ENCODE measurements around the gene FAR2. TPM values are rescaled to one million over a fixed set of nuclear protein-coding genes. Genes with fewer than 3 reads are reported as not detected.

Gene FAR2
- total RNA-seq, 2 experiments from 2014 or later, result 0.53 to 1.6 TPM

- Mint-ChIP-seq H3K9me3 (no peaks in the 10 kb centered on the region), H3K36me3 (ENCODE audit: low read depth) (no peaks in the 10 kb centered on the region), H3K27me3 (no peaks in the 10 kb centered on the region), H3K27ac (no peak overlapping the region), H3K4me1 (ENCODE audit: low read depth) (no peaks in the 10 kb centered on the region), H3K4me3 (no peak overlapping the region)
- Histone ChIP-seq H3K4me1 (ENCODE audit: insufficient read depth, low read length) (no peaks in the 10 kb centered on the region), H3K4me3 (ENCODE audit: low read length) (no peak overlapping the region), H3K27ac (ENCODE audit: low read depth in 1 of 2, low read length in 2 of 2) (no peak overlapping the region), H3K36me3 (ENCODE audit: insufficient read depth, low read length) (no peaks in the 10 kb centered on the region), H3K9me3 (ENCODE audit: control insufficient read depth in 1 of 2, insufficient read depth in 1 of 2, low read length in 2 of 2) (no peaks in the 10 kb centered on the region), H3K27me3 (ENCODE audit: control insufficient read depth in 1 of 2, insufficient read depth in 2 of 2, low read length in 2 of 2) (no peaks in the 10 kb centered on the region)
- CTCF ChIA-PET, result no interaction called here
- no peak for DNase-seq
- POLR2A ChIA-PET, result no interaction called here
- intact Hi-C loops (cut with DNase I, micrococcal nuclease), result no loop called here
- no peak for ATAC-seq (ENCODE audit: poor library complexity)
- TF ChIP-seq CTCF (IDR thresholded peaks at IDR 0.05), result no peak
Observed at GRCh38 chr12:29229158-29229505, 80.1 kb downstream of the FAR2 start.

GRCh38 chr12:29229937-29230336 is 80.9 kb downstream of the FAR2 start:
- no peak for TF ChIP-seq CTCF (IDR thresholded peaks at IDR 0.05)
- Mint-ChIP-seq H3K9me3 (no peaks in the 10 kb centered on the region), H3K4me1 (ENCODE audit: low read depth) (no peaks in the 10 kb centered on the region), H3K27me3 (no peaks in the 10 kb centered on the region), H3K4me3 (no peak overlapping the region), H3K36me3 (ENCODE audit: low read depth) (no peaks in the 10 kb centered on the region), H3K27ac (no peak overlapping the region)
- intact Hi-C loops (cut with DNase I, micrococcal nuclease), result no loop called here
- Histone ChIP-seq H3K4me3 (ENCODE audit: low read length) (no peak overlapping the region), H3K27ac (ENCODE audit: low read depth in 1 of 2, low read length in 2 of 2) (no peak overlapping the region), H3K4me1 (ENCODE audit: insufficient read depth, low read length) (no peaks in the 10 kb centered on the region), H3K9me3 (ENCODE audit: control insufficient read depth in 1 of 2, insufficient read depth in 1 of 2, low read length in 2 of 2) (no peaks in the 10 kb centered on the region), H3K36me3 (ENCODE audit: insufficient read depth, low read length) (no peaks in the 10 kb centered on the region), H3K27me3 (ENCODE audit: control insufficient read depth in 1 of 2, insufficient read depth in 2 of 2, low read length in 2 of 2) (no peaks in the 10 kb centered on the region)
- CTCF ChIA-PET, result no interaction called here
- ATAC-seq (ENCODE audit: poor library complexity), result no peak
- DNase-seq, result no peak
- POLR2A ChIA-PET, result no interaction called here

GRCh38 chr12:29230800-29231560 is 81.9 kb downstream of the FAR2 start:
- Histone ChIP-seq H3K27ac (ENCODE audit: low read depth in 1 of 2, low read length in 2 of 2) (no peak overlapping the region), H3K36me3 (ENCODE audit: insufficient read depth, low read length) (no peaks in the 10 kb centered on the region), H3K9me3 (ENCODE audit: control insufficient read depth in 1 of 2, insufficient read depth in 1 of 2, low read length in 2 of 2) (no peaks in the 10 kb centered on the region), H3K4me3 (ENCODE audit: low read length) (no peak overlapping the region), H3K4me1 (ENCODE audit: insufficient read depth, low read length) (no peaks in the 10 kb centered on the region), H3K27me3 (ENCODE audit: control insufficient read depth in 1 of 2, insufficient read depth in 2 of 2, low read length in 2 of 2) (no peaks in the 10 kb centered on the region)
- Mint-ChIP-seq H3K27me3 (no peaks in the 10 kb centered on the region), H3K9me3 (no peaks in the 10 kb centered on the region), H3K4me1 (ENCODE audit: low read depth) (no peaks in the 10 kb centered on the region), H3K27ac (no peak overlapping the region), H3K36me3 (ENCODE audit: low read depth) (no peaks in the 10 kb centered on the region), H3K4me3 (no peak overlapping the region)
- no peak for TF ChIP-seq CTCF (IDR thresholded peaks at IDR 0.05)
- intact Hi-C loops (cut with DNase I, micrococcal nuclease), result no loop called here
- ChIA-PET POLR2A (no interaction called here), CTCF (no interaction called here)
- no peak for ATAC-seq (ENCODE audit: poor library complexity)
- DNase-seq, result no peak

All from CD4-positive, alpha-beta T cell (primary cell).